HG02840 (cell line): ENCODE measurements around the gene CRYBG2.
"Not testable (repeated sequence)": the region's sequence is repeated elsewhere in the genome, so short reads cannot be mapped to it uniquely, and the experiment has no call there.

Experiments used
- ATAC-seq: cut with Tn5 transposase; IDR thresholded peaks from one replicate; pipeline ENCODE4 v1.9.1; 2021; ENCODE audit warnings: mild to moderate bottlenecking, moderate library complexity, moderate number of reproducible peaks; ENCODE audit not compliant: unreplicated experiment, low FRiP score

CRYBG2 gene

GRCh38 chr1:26353976-26354820 is at the start of gene CRYBG2:
TSS of gene CRYBG2 (minus strand) at chr1:26354130. CDS start at chr1:26346657, 7,473 bp downstream.
- ATAC-seq, result no peak

- ATAC-seq, result no peak
Measured at GRCh38 chr1:26403656-26404055, 49.7 kb upstream of the CRYBG2 start.

- ATAC-seq, result no peak
Measured at GRCh38 chr1:26401891-26402290, 48.0 kb upstream of the CRYBG2 start.

- no peak for ATAC-seq
Measured at GRCh38 chr1:26399034-26399433, 45.1 kb upstream of the CRYBG2 start.

- ATAC-seq, result no peak
Measured at GRCh38 chr1:26395754-26396153, 41.8 kb upstream of the CRYBG2 start.

- no peak for ATAC-seq
Measured at GRCh38 chr1:26391450-26391849, 37.5 kb upstream of the CRYBG2 start.

GRCh38 chr1:26389604-26390247 is 35.8 kb upstream of the CRYBG2 start:
- ATAC-seq, result no peak

GRCh38 chr1:26388791-26389445 is 35.0 kb upstream of the CRYBG2 start:
- no peak for ATAC-seq

- no peak for ATAC-seq
Measured at GRCh38 chr1:26387447-26387846, 33.5 kb upstream of the CRYBG2 start.

GRCh38 chr1:26385063-26385462 is 31.1 kb upstream of the CRYBG2 start:
- ATAC-seq, result not testable (repeated sequence)

- ATAC-seq, result no peak
Measured at GRCh38 chr1:26384076-26384475, 30.1 kb upstream of the CRYBG2 start.

- no peak for ATAC-seq
Measured at GRCh38 chr1:26378879-26379251, 24.9 kb upstream of the CRYBG2 start.

GRCh38 chr1:26378088-26378878 is 24.4 kb upstream of the CRYBG2 start:
- no peak for ATAC-seq

GRCh38 chr1:26376050-26376449 is 22.1 kb upstream of the CRYBG2 start:
- no peak for ATAC-seq

- ATAC-seq, result no peak
Measured at GRCh38 chr1:26375081-26375480, 21.2 kb upstream of the CRYBG2 start.

GRCh38 chr1:26374361-26374760 is 20.4 kb upstream of the CRYBG2 start:
- ATAC-seq, result not testable (repeated sequence)

- no peak for ATAC-seq
Measured at GRCh38 chr1:26373789-26374188, 19.9 kb upstream of the CRYBG2 start.

GRCh38 chr1:26373281-26373680 is 19.4 kb upstream of the CRYBG2 start:
- ATAC-seq, result no peak

- not testable (repeated sequence) for ATAC-seq
Measured at GRCh38 chr1:26372611-26373010, 18.7 kb upstream of the CRYBG2 start, which contains the start of gene ZNF683. TSS of gene ZNF683 (minus strand) at chr1:26372750. CDS start at chr1:26368571, 4,179 bp downstream.

- ATAC-seq, result no peak
Measured at GRCh38 chr1:26372039-26372438, 18.1 kb upstream of the CRYBG2 start.
